ENCODE measurements around the gene AKAP1.

DNA sequence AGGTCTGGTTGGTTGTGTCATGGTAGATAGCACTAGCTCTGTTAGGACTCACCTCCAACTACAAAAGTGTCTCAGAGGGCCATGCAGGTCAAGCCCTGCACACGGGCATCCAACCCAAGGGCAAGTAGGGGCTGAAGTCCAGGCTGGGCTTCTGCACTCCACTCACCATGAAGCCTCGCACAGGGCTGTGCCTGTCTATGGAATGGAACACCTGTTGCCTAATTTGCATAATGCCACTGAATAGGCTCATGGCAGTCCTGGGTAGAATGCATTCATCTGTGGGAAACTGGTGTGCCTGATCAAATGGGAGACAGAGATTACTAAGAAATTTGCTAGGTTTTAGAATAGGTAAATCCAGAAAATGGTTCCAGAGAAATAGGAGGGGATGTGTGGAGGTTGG lies 8.0 kb upstream of the AKAP1 start:
- TF ChIP-seq, protein P1, sequence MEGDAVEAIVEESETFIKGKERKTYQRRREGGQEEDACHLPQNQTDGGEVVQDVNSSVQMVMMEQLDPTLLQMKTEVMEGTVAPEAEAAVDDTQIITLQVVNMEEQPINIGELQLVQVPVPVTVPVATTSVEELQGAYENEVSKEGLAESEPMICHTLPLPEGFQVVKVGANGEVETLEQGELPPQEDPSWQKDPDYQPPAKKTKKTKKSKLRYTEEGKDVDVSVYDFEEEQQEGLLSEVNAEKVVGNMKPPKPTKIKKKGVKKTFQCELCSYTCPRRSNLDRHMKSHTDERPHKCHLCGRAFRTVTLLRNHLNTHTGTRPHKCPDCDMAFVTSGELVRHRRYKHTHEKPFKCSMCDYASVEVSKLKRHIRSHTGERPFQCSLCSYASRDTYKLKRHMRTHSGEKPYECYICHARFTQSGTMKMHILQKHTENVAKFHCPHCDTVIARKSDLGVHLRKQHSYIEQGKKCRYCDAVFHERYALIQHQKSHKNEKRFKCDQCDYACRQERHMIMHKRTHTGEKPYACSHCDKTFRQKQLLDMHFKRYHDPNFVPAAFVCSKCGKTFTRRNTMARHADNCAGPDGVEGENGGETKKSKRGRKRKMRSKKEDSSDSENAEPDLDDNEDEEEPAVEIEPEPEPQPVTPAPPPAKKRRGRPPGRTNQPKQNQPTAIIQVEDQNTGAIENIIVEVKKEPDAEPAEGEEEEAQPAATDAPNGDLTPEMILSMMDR (IDR thresholded peaks at IDR 0.05), result no peak
- TF ChIP-seq POLR2A (IDR thresholded peaks at IDR 0.05; ENCODE audit: low read depth), result no peak

Measured in esophagus muscularis mucosa (tissue), 3 donors.